Type B pancreatic cell (in vitro differentiated cells): Measurements from ENCODE around the gene ALKBH4. TPM values are rescaled to one million over a fixed set of nuclear protein-coding genes. Genes with fewer than 3 reads are reported as not detected.
"Not testable (repeated sequence)": the region's sequence is repeated elsewhere in the genome, so short reads cannot be mapped to it uniquely, and the experiment has no call there.

Experiments
- DNase-seq: peaks from one replicate; pipeline ENCODE4 v3.0.0; 2021; ENCODE audit warnings: mixed read lengths; ENCODE audit not compliant: unreplicated experiment; ENCODE audit errors: extremely low spot score
- H3K27ac Mint-ChIP-seq: 2 replicates; pipeline ENCODE4 v1.8.0; 2021; ENCODE audit warnings: mild to moderate bottlenecking, mixed read lengths
- H3K27me3 Mint-ChIP-seq: 2 replicates; pipeline ENCODE4 v1.8.0; 2021; ENCODE audit warnings: mixed read lengths
- H3K36me3 Mint-ChIP-seq: 2 replicates; pipeline ENCODE4 v1.8.0; 2021; ENCODE audit warnings: mixed read lengths
- H3K4me1 Mint-ChIP-seq: one replicate; pipeline ENCODE4 v1.8.0; 2021; ENCODE audit warnings: mixed read lengths; ENCODE audit not compliant: unreplicated experiment
- H3K4me3 Mint-ChIP-seq: 2 replicates; pipeline ENCODE4 v1.8.0; 2021; ENCODE audit warnings: mild to moderate bottlenecking, mixed read lengths
- H3K9me3 Mint-ChIP-seq: 2 replicates; pipeline ENCODE4 v1.8.0; 2021; ENCODE audit warnings: mixed read lengths
- CTCF ChIP-seq: fragments of 200-600 bp; sonication (generic); conservative IDR thresholded peaks from 2 replicates; pipeline ENCODE4 v1.5.0; 2021; ENCODE audit warnings: antibody characterized with exemption, mild to moderate bottlenecking
- total RNA-seq: library from RNA; stranded (reverse); gene quantifications from 2 replicates; pipeline ENCODE4 v1.2.1, GENCODE V29; 2021; ENCODE audit warnings: low replicate concordance

Gene ALKBH4
- total RNA-seq, 1 donor from 2014 or later = 13.3 TPM

- Mint-ChIP-seq H3K27me3 (no peaks in the 10 kb centered on the region), H3K4me3 (no peak overlapping the region), H3K27ac (no peak overlapping the region), H3K4me1 (peaks cover 6% of the 10 kb centered on the region), H3K36me3 (no peaks in the 10 kb centered on the region), H3K9me3 (no peaks in the 10 kb centered on the region)
- DNase-seq = no peak
- TF ChIP-seq CTCF = no peak
These were observed 5.3 kb downstream of the ALKBH4 start for GRCh38 chr7:102459221-102459844.

GRCh38 chr7:102457352-102457924 is 7.2 kb downstream of the ALKBH4 start:
- Mint-ChIP-seq H3K4me1 (no peaks in the 10 kb centered on the region), H3K36me3 (no peaks in the 10 kb centered on the region), H3K4me3 (no peak overlapping the region), H3K27me3 (no peaks in the 10 kb centered on the region), H3K9me3 (no peaks in the 10 kb centered on the region), H3K27ac (no peak overlapping the region)
- DNase-seq = no peak
- no peak for TF ChIP-seq CTCF

GRCh38 chr7:102456327-102456726 is 8.3 kb downstream of the ALKBH4 start:
- Mint-ChIP-seq H3K36me3 (no peaks in the 10 kb centered on the region), H3K27me3 (no peaks in the 10 kb centered on the region), H3K9me3 (no peaks in the 10 kb centered on the region), H3K4me1 (no peaks in the 10 kb centered on the region), H3K27ac (no peak overlapping the region), H3K4me3 (no peak overlapping the region)
- no peak for TF ChIP-seq CTCF
- no peak for DNase-seq

- H3K4me1 Mint-ChIP-seq = no peaks in the 10 kb centered on the region
- no peak for TF ChIP-seq CTCF
- H3K4me3 Mint-ChIP-seq = no peak overlapping the region
- H3K27ac Mint-ChIP-seq = no peak overlapping the region
- DNase-seq = no peak
- H3K27me3 Mint-ChIP-seq = no peaks in the 10 kb centered on the region
- no peaks in the 10 kb centered on the region for H3K9me3 Mint-ChIP-seq
- H3K36me3 Mint-ChIP-seq = no peaks in the 10 kb centered on the region
These were observed 9.1 kb downstream of the ALKBH4 start for GRCh38 chr7:102455596-102455995.

- DNase-seq, H3K4me1 Mint-ChIP-seq, H3K27ac Mint-ChIP-seq, H3K27me3 Mint-ChIP-seq, H3K9me3 Mint-ChIP-seq, H3K36me3 Mint-ChIP-seq, H3K4me3 Mint-ChIP-seq: not testable (repeated sequence)
These were observed 9.7 kb downstream of the ALKBH4 start for GRCh38 chr7:102454932-102455331.

GRCh38 chr7:102454468-102454867 is 10.2 kb downstream of the ALKBH4 start:
- no peaks in the 10 kb centered on the region for H3K36me3 Mint-ChIP-seq
- no peaks in the 10 kb centered on the region for H3K9me3 Mint-ChIP-seq
- TF ChIP-seq CTCF = no peak
- H3K27ac Mint-ChIP-seq = no peak overlapping the region
- H3K27me3 Mint-ChIP-seq = no peaks in the 10 kb centered on the region
- H3K4me3 Mint-ChIP-seq = no peak overlapping the region
- no peak for DNase-seq
- H3K4me1 Mint-ChIP-seq = no peaks in the 10 kb centered on the region
